ENCODE measurements around the gene CYP2C19. TPM values are rescaled to one million over a fixed set of nuclear protein-coding genes. Genes with fewer than 3 reads are reported as not detected.

CYP2C19 gene
- total and polyA plus RNA-seq, 4 donors: 0.37 to 121 (median 89.3) TPM

DNA sequence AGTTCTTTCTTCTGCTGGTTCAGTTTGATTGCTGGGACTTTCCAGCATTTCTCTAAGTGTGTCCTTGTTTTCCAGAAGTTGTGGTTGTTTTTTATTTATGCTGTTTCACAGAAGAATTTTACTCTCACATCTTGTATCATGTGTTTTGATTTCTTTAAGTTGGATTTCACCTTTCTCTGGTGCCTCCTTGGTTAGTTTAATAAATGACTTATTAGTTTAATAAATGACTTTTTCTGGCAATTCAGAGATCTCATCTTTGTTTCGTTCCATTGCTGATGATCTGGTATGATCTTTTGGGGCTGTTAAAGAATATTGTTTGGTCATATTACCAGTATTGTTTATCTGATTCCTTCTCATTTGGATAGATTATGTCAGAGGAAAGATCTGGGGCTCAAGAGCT lies 116.2 kb downstream of the CYP2C19 start (continued):
- TF ChIP-seq FOXA1 (IDR thresholded peaks at IDR 0.05): no peak
- TF ChIP-seq TAF1 (conservative IDR thresholded peaks at IDR 0.05): no peak
- no peak for TF ChIP-seq HNF4A (conservative IDR thresholded peaks at IDR 0.05)
- no peak for TF ChIP-seq SP1 (IDR thresholded peaks at IDR 0.05)

DNA sequence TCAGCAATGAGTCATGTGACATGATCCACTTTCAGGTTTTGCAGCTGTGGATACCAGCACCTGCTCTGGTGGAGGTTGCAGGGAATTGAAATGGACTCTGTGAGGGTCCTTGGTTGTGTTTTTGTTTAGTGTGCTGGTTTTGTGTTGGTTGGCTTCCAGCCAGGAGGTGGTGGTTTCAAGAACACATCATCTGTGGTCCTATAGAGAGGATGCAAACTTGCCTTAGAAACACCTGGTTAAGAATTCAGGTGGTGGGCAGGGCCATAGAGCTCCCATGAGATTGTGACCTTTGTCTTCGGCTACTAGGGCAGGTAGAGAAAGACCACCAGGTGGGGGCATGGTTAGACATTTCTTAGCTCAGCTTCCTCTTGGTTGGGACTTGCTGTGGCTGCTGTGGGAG lies 116.7 kb downstream of the CYP2C19 start:
- Histone ChIP-seq H3K27ac (ENCODE audit: low read depth in 1 of 2, low read length in 2 of 2) (no peak overlapping the region), H3K9ac (ENCODE audit: low read depth in 1 of 2, low read length in 2 of 2) (no peak overlapping the region), H3K4me1 (ENCODE audit: control insufficient read depth in 4 of 4, insufficient read depth in 4 of 4, low read length in 3 of 4) (no peaks in the 10 kb centered on the region), H3K9me3 (ENCODE audit: control insufficient read depth in 4 of 4, low read length in 3 of 4) (peaks cover 0 to 2% (median 0%) of the 10 kb centered on the region in 4 donors), H3K4me3 (ENCODE audit: low read depth in 1 of 3, low read length in 3 of 3) (no peak overlapping the region), H3K27me3 (ENCODE audit: control insufficient read depth in 4 of 4, insufficient read depth in 4 of 4, low read length in 3 of 4) (no peaks in the 10 kb centered on the region), H3K36me3 (ENCODE audit: control insufficient read depth in 4 of 4, insufficient read depth in 3 of 4, low read depth in 1 of 4, low read length in 3 of 4) (peaks cover 0 to 3% (median 0%) of the 10 kb centered on the region in 4 donors)
- TF ChIP-seq, protein P1, sequence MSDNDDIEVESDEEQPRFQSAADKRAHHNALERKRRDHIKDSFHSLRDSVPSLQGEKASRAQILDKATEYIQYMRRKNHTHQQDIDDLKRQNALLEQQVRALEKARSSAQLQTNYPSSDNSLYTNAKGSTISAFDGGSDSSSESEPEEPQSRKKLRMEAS (IDR thresholded peaks at IDR 0.05): no peak
- TF ChIP-seq JUND (IDR thresholded peaks at IDR 0.05): no peak
- TF ChIP-seq YY1 (IDR thresholded peaks at IDR 0.05): no peak
- TF ChIP-seq, protein P2, sequence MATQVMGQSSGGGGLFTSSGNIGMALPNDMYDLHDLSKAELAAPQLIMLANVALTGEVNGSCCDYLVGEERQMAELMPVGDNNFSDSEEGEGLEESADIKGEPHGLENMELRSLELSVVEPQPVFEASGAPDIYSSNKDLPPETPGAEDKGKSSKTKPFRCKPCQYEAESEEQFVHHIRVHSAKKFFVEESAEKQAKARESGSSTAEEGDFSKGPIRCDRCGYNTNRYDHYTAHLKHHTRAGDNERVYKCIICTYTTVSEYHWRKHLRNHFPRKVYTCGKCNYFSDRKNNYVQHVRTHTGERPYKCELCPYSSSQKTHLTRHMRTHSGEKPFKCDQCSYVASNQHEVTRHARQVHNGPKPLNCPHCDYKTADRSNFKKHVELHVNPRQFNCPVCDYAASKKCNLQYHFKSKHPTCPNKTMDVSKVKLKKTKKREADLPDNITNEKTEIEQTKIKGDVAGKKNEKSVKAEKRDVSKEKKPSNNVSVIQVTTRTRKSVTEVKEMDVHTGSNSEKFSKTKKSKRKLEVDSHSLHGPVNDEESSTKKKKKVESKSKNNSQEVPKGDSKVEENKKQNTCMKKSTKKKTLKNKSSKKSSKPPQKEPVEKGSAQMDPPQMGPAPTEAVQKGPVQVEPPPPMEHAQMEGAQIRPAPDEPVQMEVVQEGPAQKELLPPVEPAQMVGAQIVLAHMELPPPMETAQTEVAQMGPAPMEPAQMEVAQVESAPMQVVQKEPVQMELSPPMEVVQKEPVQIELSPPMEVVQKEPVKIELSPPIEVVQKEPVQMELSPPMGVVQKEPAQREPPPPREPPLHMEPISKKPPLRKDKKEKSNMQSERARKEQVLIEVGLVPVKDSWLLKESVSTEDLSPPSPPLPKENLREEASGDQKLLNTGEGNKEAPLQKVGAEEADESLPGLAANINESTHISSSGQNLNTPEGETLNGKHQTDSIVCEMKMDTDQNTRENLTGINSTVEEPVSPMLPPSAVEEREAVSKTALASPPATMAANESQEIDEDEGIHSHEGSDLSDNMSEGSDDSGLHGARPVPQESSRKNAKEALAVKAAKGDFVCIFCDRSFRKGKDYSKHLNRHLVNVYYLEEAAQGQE (IDR thresholded peaks at IDR 0.05): no peak
- TF ChIP-seq, protein P3, sequence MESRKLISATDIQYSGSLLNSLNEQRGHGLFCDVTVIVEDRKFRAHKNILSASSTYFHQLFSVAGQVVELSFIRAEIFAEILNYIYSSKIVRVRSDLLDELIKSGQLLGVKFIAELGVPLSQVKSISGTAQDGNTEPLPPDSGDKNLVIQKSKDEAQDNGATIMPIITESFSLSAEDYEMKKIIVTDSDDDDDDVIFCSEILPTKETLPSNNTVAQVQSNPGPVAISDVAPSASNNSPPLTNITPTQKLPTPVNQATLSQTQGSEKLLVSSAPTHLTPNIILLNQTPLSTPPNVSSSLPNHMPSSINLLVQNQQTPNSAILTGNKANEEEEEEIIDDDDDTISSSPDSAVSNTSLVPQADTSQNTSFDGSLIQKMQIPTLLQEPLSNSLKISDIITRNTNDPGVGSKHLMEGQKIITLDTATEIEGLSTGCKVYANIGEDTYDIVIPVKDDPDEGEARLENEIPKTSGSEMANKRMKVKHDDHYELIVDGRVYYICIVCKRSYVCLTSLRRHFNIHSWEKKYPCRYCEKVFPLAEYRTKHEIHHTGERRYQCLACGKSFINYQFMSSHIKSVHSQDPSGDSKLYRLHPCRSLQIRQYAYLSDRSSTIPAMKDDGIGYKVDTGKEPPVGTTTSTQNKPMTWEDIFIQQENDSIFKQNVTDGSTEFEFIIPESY (IDR thresholded peaks at IDR 0.05): no peak
- TF ChIP-seq GABPA (IDR thresholded peaks at IDR 0.05 in 1 of 2, conservative IDR thresholded peaks at IDR 0.05 in 1 of 2): no peak
- TF ChIP-seq SP1 (IDR thresholded peaks at IDR 0.05): no peak
- no peak for TF ChIP-seq RXRA (IDR thresholded peaks at IDR 0.05)
- no peak for TF ChIP-seq EGR1 (IDR thresholded peaks at IDR 0.05; ENCODE audit: low read depth in 2 of 2)
- TF ChIP-seq FOXA2 (IDR thresholded peaks at IDR 0.05): no peak
- TF ChIP-seq HNF4G (IDR thresholded peaks at IDR 0.05): no peak
- TF ChIP-seq HNF4A (conservative IDR thresholded peaks at IDR 0.05): no peak
- no peak for TF ChIP-seq RAD21 (IDR thresholded peaks at IDR 0.05)
- TF ChIP-seq, protein P4, sequence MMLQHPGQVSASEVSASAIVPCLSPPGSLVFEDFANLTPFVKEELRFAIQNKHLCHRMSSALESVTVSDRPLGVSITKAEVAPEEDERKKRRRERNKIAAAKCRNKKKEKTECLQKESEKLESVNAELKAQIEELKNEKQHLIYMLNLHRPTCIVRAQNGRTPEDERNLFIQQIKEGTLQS (IDR thresholded peaks at IDR 0.05): no peak
- no peak for TF ChIP-seq NR2F2 (IDR thresholded peaks at IDR 0.05)
- DNase-seq (ENCODE audit: low spot score): no peak
- WGBS: 89% methylated on average over 1 of the region's 1 CpG

DNA sequence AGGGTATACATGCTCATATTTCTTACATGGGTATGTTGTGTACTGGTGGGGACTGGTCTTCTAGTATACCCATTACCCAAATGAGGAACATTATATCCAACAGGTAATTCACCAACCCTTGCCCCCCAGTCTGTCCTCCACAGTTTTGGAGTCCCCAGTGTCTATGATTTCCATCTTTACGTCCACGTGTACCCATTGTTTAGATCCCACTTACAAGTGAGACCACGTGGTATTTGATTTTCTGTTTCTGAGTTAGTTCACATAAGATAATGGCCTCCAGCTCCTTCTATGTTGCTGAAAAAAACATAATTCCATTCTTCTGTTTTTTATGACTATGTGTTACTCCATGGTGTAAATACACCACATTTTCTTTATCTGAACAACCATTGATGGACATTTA lies 126.6 kb downstream of the CYP2C19 start:
- 86% methylated on average over 3 of the region's 3 CpGs for WGBS
- peaks cover 0 to 8% (median 2%) of the 10 kb centered on the region in 4 donors for H3K4me1 ChIP-seq (ENCODE audit: control insufficient read depth in 4 of 4, insufficient read depth in 4 of 4, low read length in 3 of 4)
- no peaks in the 10 kb centered on the region for H3K27me3 ChIP-seq (ENCODE audit: control insufficient read depth in 4 of 4, insufficient read depth in 4 of 4, low read length in 3 of 4)
- no peaks in the 10 kb centered on the region for H3K36me3 ChIP-seq (ENCODE audit: control insufficient read depth in 4 of 4, insufficient read depth in 3 of 4, low read depth in 1 of 4, low read length in 3 of 4)
- H3K27ac ChIP-seq (ENCODE audit: low read depth in 1 of 2, low read length in 2 of 2): no peak overlapping the region
- no peak overlapping the region for H3K4me3 ChIP-seq (ENCODE audit: low read depth in 1 of 3, low read length in 3 of 3)
- DNase-seq (ENCODE audit: low spot score): no peak
- no peaks in the 10 kb centered on the region for H3K9me3 ChIP-seq (ENCODE audit: control insufficient read depth in 4 of 4, low read length in 3 of 4)
- H3K9ac ChIP-seq (ENCODE audit: low read depth in 1 of 2, low read length in 2 of 2): no peak overlapping the region
- TF ChIP-seq RXRA (IDR thresholded peaks at IDR 0.05) (no peak), GABPA (IDR thresholded peaks at IDR 0.05 in 1 of 2, conservative IDR thresholded peaks at IDR 0.05 in 1 of 2) (no peak), HNF4G (IDR thresholded peaks at IDR 0.05) (no peak), RAD21 (IDR thresholded peaks at IDR 0.05) (no peak), SP1 (IDR thresholded peaks at IDR 0.05) (no peak), HNF4A (conservative IDR thresholded peaks at IDR 0.05) (no peak), NR2F2 (IDR thresholded peaks at IDR 0.05) (no peak), FOXA2 (IDR thresholded peaks at IDR 0.05) (no peak), TAF1 (conservative IDR thresholded peaks at IDR 0.05) (no peak), YY1 (IDR thresholded peaks at IDR 0.05) (no peak), EGR1 (IDR thresholded peaks at IDR 0.05; ENCODE audit: low read depth in 2 of 2) (no peak), FOXA1 (IDR thresholded peaks at IDR 0.05) (no peak), JUND (IDR thresholded peaks at IDR 0.05) (no peak)
- TF ChIP-seq, protein P1 (IDR thresholded peaks at IDR 0.05): no peak
- TF ChIP-seq, protein P5, sequence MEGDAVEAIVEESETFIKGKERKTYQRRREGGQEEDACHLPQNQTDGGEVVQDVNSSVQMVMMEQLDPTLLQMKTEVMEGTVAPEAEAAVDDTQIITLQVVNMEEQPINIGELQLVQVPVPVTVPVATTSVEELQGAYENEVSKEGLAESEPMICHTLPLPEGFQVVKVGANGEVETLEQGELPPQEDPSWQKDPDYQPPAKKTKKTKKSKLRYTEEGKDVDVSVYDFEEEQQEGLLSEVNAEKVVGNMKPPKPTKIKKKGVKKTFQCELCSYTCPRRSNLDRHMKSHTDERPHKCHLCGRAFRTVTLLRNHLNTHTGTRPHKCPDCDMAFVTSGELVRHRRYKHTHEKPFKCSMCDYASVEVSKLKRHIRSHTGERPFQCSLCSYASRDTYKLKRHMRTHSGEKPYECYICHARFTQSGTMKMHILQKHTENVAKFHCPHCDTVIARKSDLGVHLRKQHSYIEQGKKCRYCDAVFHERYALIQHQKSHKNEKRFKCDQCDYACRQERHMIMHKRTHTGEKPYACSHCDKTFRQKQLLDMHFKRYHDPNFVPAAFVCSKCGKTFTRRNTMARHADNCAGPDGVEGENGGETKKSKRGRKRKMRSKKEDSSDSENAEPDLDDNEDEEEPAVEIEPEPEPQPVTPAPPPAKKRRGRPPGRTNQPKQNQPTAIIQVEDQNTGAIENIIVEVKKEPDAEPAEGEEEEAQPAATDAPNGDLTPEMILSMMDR (IDR thresholded peaks at IDR 0.05; ENCODE audit: low read depth, low read length, missing input control): no peak
- TF ChIP-seq, protein P3 (IDR thresholded peaks at IDR 0.05): no peak
- TF ChIP-seq, protein P4 (IDR thresholded peaks at IDR 0.05): no peak
